LNCAP (cell line): ENCODE data around the gene ALDOA.

ENCODE experiments used
- TF ChIP-seq, protein P1 (sequence below): fragments of 450-650 bp; IDR thresholded peaks from 2 replicates; pipeline ENCODE4 v1.5.1; 2017; ENCODE audit warnings: mild to moderate bottlenecking

ALDOA gene

DNA sequence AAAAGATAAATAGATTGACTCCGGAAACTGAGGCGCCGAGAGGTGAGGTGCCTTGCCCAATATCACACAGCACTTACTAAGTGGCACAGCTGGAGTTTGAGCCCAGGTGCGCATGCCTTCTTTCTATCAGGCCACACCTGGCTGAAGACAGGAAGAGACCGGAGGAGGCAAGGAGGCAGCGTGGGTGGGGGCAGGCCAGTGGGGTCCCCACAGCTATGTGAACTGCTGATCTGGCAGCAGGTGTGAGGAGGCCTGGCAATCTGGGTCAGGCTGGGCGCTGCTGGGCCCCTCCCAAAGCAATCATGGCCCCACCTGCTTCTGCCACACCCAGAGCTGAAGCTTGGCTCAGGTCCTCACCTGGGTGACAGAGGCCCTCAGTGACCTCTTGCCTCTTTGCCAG is 49.7 kb downstream of the ALDOA start:
- TF ChIP-seq, protein P1, sequence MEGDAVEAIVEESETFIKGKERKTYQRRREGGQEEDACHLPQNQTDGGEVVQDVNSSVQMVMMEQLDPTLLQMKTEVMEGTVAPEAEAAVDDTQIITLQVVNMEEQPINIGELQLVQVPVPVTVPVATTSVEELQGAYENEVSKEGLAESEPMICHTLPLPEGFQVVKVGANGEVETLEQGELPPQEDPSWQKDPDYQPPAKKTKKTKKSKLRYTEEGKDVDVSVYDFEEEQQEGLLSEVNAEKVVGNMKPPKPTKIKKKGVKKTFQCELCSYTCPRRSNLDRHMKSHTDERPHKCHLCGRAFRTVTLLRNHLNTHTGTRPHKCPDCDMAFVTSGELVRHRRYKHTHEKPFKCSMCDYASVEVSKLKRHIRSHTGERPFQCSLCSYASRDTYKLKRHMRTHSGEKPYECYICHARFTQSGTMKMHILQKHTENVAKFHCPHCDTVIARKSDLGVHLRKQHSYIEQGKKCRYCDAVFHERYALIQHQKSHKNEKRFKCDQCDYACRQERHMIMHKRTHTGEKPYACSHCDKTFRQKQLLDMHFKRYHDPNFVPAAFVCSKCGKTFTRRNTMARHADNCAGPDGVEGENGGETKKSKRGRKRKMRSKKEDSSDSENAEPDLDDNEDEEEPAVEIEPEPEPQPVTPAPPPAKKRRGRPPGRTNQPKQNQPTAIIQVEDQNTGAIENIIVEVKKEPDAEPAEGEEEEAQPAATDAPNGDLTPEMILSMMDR: no peak

DNA sequence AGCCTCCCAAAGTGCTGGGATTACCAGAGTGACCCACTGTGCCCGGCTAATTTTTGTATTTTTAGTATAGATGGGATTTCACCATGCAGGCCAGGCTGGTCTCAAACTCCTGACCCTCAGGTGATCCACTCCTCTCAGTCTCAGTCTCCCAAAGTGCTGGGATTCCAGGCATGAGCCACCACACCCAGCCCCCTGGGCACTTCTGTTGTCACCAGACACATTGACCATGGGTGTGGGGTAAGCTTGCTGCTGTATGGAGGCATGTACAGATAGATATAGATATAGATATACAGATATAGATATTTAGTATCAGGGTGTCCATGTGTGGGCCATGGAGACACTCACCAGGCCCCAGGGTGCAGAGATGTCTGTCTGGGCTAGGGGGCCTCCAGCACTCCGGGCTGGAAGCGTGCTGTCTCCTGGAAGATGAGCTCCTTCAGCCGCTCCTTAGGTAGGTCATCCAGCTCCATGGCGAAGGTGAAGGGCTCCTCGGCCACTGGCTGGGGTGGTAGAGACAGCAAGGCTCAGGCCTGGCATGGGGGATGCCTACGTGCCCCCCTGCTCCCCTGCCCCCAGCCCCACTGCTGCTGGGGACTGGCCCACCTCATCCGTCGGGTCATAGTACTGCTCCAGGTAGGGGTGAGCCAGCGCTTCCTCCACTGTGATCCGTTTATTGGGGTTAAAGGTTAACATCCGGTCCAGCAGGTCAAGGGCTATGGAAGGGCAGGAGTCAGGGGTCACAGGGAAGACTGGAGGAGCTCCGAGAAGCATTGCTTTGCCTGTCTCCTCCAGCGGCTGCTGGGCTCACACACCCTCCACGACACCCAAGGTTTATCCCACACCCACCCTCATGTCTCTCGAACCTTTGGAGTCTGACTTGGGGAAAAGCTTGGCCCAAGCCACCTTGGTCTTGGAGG is 51.0 kb downstream of the ALDOA start:
- TF ChIP-seq, protein P1: no peak

DNA sequence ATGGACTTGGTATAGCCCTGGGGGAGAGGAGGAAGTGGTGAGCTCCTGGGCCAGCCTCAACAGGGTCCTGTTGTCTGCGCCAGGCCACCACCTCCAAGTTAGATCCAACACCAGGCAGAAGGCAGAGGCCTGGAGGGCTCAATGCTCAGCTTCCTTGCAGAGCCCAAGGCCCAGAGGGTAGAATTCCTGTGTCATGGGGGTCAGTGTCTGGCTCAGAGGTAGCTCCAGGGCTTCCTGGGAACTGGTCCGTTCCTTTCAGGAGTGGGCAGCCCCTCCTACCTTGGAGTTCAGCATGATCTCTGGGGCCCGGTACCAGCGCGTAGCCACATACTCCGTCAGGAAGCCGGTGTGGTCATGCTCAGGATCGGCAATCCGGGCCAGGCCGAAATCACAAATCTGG is 52.2 kb downstream of the ALDOA start:
- TF ChIP-seq, protein P1: no peak

GRCh38 chr16:30119428-30119827 is 53.9 kb downstream of the ALDOA start:
- TF ChIP-seq, protein P1: no peak
